NT2/D1 (cell line): ENCODE measurements around the gene PROK1.

Experiments used
- DNase-seq: peaks from one replicate; pipeline ENCODE4 v3.0.0-alpha.2; 2011; ENCODE audit warnings: low read depth, low spot score
- H3K27me3 ChIP-seq: 2 replicates; pipeline ENCODE4 v1.6.0; 2011; ENCODE audit warnings: mild to moderate bottlenecking; ENCODE audit not compliant: insufficient read length, insufficient read depth
- H3K36me3 ChIP-seq: 2 replicates; pipeline ENCODE4 v1.6.1; 2011; ENCODE audit warnings: mild to moderate bottlenecking, low read length, mixed read lengths; ENCODE audit not compliant: insufficient read depth, insufficient read length
- H3K4me1 ChIP-seq: 2 replicates; pipeline ENCODE4 v1.5.1; 2011; ENCODE audit not compliant: insufficient read depth, insufficient read length
- H3K4me3 ChIP-seq: 2 replicates; pipeline ENCODE4 v1.5.1; 2011; ENCODE audit warnings: low read depth; ENCODE audit not compliant: insufficient read length
- H3K9ac ChIP-seq: 2 replicates; pipeline ENCODE4 v1.6.0; 2011; ENCODE audit warnings: low read depth; ENCODE audit not compliant: insufficient read length
- H3K9me3 ChIP-seq: 2 replicates; pipeline ENCODE4 v1.5.1; 2011; ENCODE audit warnings: mild to moderate bottlenecking, low read length; ENCODE audit not compliant: insufficient read depth
- SUZ12 ChIP-seq: IDR thresholded peaks from 2 replicates; pipeline ENCODE4 v1.6.1; 2011; ENCODE audit not compliant: insufficient read length, insufficient read depth; ENCODE audit errors: extremely low read depth
- YY1 ChIP-seq: IDR thresholded peaks from 2 replicates; pipeline ENCODE4 v1.6.1; 2011; ENCODE audit not compliant: insufficient read length, insufficient read depth
- ZNF274 ChIP-seq: IDR thresholded peaks from 2 replicates; pipeline ENCODE4 v1.6.1; 2011; ENCODE audit warnings: mild to moderate bottlenecking, low read depth, low read length

The PROK1 gene

GRCh38 chr1:110457206-110457605 lies 6.3 kb downstream of the PROK1 start:
- no peak overlapping the region for H3K9ac ChIP-seq
- no peaks in the 10 kb centered on the region for H3K9me3 ChIP-seq
- no peak for TF ChIP-seq YY1
- no peak for TF ChIP-seq SUZ12
- TF ChIP-seq ZNF274 = no peak

DNA sequence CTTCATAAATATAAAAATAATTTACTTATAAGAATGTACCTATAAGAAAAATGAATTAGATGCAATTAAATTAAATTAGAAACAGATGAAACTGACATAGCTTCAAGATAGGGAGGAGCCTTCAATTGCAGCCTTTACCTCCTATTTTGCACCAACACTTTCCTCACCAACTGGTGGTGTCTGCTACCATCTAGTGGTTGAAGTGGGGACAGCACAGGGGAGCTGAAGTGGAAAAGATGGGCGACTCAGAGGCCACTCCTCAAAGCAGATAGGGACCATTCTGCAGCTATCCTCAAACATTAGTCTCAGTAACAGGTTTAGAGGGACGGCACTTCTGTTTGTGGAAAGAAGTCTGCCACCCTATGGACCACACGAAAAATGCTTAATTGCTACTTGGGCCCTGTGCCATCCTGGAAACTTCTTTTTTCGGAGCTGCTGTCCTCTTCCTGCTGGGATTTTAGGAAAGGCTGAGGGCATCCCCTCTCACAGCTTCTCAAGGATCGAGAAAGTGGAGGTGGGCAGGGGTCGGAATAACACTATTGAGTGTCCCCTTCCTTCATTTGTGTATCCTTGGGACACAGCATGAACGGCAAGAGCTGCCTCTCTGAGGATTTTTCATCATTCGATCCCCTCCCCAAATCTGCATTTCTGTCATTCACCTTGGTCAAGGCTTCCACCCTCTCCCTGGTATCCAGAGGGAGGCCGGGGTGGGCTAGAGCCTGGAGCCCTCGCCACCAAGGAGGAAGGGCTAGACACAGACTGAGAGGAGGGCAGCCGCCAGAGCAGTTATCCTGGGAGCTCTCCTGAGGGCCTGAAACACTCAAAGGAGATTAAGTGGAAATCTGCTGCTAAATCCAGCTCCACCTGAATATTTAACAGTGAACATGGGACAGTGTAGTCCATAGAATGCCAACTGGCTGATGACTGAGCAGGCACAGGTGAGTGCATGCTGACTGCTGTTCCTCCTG lies 9.6 kb downstream of the PROK1 start:
- Histone ChIP-seq H3K9me3 (no peaks in the 10 kb centered on the region), H3K4me1 (peaks cover 6% of the 10 kb centered on the region), H3K9ac (peak overlapping the region; percentile 17), H3K36me3 (no peaks in the 10 kb centered on the region), H3K27me3 (no peaks in the 10 kb centered on the region), H3K4me3 (no peak overlapping the region)
- DNase-seq = peak; percentile 74
- TF ChIP-seq YY1 (no peak), ZNF274 (no peak), SUZ12 (no peak)

More at GRCh38 chr1:110457206-110457605, 6.3 kb downstream of the PROK1 start:
- Histone ChIP-seq H3K27me3 (no peaks in the 10 kb centered on the region), H3K4me1 (no peaks in the 10 kb centered on the region), H3K36me3 (no peaks in the 10 kb centered on the region), H3K4me3 (no peak overlapping the region)
- no peak for DNase-seq

DNA sequence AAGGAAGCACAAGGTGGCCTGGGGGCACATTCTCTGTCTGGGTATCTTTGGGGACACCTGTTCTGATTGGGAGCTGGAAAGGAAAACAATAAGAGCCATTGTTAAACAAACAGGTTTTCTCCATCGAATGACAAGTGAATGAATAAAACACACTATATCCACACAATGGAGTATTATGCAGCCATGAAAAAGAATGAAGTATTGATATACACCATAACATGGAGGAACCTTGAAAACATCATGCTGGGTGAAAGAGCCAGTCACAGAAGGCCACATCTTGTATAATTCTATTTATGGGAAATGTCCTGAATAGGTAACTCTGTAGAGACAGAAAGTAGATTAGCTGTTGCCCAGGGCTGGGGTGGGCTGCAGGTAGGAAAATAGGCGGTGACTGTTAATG lies 11.1 kb downstream of the PROK1 start:
- Histone ChIP-seq H3K9ac (no peak overlapping the region), H3K4me3 (no peak overlapping the region), H3K36me3 (no peaks in the 10 kb centered on the region), H3K27me3 (no peaks in the 10 kb centered on the region), H3K4me1 (peaks cover 6% of the 10 kb centered on the region), H3K9me3 (no peaks in the 10 kb centered on the region)
- DNase-seq = no peak
- TF ChIP-seq YY1 (no peak), ZNF274 (no peak), SUZ12 (no peak)

- Histone ChIP-seq H3K36me3 (no peaks in the 10 kb centered on the region), H3K9me3 (no peaks in the 10 kb centered on the region)
- no peak for TF ChIP-seq SUZ12
- TF ChIP-seq ZNF274 = no peak
- no peak for TF ChIP-seq YY1
Measured at GRCh38 chr1:110462964-110463363, 12.0 kb downstream of the PROK1 start.

DNA sequence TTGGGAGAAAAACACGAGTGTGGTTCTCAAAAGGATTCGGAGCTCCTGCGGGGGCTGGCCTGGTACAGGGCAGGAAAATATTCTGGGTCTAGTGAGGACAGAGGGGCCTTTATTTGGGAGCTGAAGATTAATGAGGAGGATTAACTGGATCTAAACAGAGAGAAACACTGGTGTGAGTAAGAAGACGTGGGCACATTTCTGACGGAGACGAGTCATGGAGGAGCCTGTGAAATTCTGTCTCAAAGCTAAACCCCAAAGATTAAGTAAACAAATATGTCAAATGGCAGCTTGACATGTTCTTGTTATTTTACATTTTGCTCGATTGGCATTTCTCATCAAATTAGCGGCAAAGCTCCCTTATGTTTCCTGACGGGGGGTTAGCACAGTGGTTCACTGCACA lies 12.8 kb downstream of the PROK1 start:
- TF ChIP-seq ZNF274 (no peak), SUZ12 (no peak), YY1 (no peak)
- Histone ChIP-seq H3K36me3 (no peaks in the 10 kb centered on the region), H3K4me3 (no peak overlapping the region), H3K9ac (no peak overlapping the region), H3K4me1 (peaks cover 6% of the 10 kb centered on the region), H3K9me3 (no peaks in the 10 kb centered on the region), H3K27me3 (no peaks in the 10 kb centered on the region)
- no peak for DNase-seq

More at GRCh38 chr1:110462964-110463363, 12.0 kb downstream of the PROK1 start:
- DNase-seq = no peak
- Histone ChIP-seq H3K27me3 (no peaks in the 10 kb centered on the region), H3K4me1 (peaks cover 6% of the 10 kb centered on the region), H3K9ac (no peak overlapping the region), H3K4me3 (no peak overlapping the region)

GRCh38 chr1:110464340-110464739 lies 13.4 kb downstream of the PROK1 start:
- TF ChIP-seq YY1 (no peak), SUZ12 (no peak), ZNF274 (no peak)
- no peaks in the 10 kb centered on the region for H3K9me3 ChIP-seq
- peaks cover 6% of the 10 kb centered on the region for H3K4me1 ChIP-seq
- DNase-seq = no peak
- H3K4me3 ChIP-seq = no peak overlapping the region
- H3K27me3 ChIP-seq = no peaks in the 10 kb centered on the region
- no peaks in the 10 kb centered on the region for H3K36me3 ChIP-seq
- H3K9ac ChIP-seq = no peak overlapping the region

DNA sequence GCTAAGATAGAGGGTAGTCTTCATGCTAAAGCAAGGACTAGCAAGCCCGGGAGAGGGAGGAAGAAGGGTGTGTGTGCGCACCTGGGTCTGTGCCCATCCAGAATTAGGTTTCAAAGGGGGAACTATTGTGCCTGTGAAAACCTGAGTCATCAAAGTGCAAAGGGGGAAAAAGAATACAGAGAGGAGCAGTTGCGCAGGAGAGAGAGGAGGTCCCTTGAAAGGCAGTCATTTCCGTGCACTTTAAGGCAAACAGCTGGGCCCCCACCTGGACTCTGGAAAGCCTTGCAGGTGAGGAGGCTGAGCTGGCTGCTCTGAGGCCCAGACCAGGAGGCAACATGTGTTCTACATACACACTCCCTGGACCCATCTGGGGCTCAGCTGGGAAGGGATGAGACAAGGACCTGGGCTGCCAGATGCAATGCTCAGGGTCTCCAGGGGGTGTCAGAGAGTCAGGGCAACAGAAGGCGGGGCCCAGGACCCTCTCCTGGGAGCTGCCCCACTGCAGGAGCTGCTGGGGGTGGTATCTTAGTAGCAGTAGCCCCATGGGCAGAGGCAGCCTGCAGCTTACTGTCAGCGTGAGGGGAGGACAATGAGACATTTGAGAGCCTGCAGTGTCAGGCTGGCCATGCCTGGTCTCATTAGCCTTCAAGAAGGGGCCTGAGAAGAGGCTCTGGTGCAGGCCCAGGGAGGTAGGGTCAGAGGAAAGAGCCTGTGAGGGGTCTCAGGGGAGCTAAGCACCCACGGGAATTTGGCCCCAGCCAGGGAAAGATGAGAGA lies 14.3 kb downstream of the PROK1 start:
- Histone ChIP-seq H3K4me3 (no peak overlapping the region), H3K9ac (no peak overlapping the region), H3K4me1 (peaks cover 6% of the 10 kb centered on the region), H3K27me3 (no peaks in the 10 kb centered on the region), H3K36me3 (no peaks in the 10 kb centered on the region), H3K9me3 (no peaks in the 10 kb centered on the region)
- TF ChIP-seq SUZ12 = no peak
- no peak for TF ChIP-seq YY1
- no peak for TF ChIP-seq ZNF274
- no peak for DNase-seq
